Fibroblast of peridontal ligament (primary cell): Measurements from ENCODE around the gene DPYSL4.

Experiments used
- DNase-seq: peaks from one replicate; pipeline ENCODE4 v3.0.0-alpha.2; 2010; ENCODE audit errors: extremely low read depth

DPYSL4 gene

DNA sequence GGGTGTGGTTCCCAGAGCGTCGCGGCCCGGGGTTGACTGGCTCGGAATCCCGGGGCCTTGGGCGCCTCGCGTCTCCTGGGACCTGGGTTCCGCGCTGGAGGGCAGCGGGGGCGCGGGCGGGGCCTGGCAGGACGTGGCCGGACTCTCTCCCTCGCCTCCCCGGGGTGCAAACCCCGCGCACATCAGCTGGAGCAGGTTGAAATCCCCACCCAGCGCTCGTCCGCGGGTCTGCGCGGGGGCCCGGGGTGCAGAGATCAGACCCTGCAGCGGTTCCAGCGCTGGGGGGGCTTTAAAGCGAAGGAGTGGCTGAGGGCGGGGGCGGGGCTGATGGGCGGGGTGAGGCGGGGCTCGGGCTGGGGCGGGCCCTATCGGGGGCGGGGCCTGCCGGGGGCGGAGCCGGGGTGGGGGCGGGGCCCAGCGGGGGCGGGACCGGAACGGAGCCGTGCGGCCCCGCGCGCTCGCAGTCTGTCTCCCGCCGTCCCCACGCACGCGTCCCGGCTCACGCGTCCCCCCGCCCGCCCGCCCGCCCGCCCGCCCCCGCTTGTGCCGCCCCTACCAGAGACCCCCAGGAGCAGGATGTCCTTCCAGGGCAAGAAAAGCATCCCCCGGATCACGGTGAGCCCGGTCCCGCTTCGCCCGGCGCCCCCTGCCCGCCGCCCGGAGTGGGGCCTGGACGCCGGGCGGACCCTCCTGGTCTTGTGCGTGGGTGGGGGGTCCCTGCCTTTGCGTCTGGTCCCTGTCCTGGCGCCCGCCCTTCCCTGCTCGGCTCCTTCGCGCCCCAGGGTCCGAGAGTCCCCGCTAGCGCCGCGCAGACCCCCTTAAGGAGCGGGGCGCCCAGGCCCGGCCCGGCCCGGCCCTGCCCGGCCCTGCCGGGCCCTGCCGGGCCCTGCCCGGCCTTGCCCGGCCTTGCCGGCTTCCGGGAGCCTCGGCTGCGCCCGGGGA, at the start of gene DPYSL4:
Gene DPYSL4, plus strand, starts transcription at position 461 of the 942 bp plus-strand sequence. Its CDS starts 116 bp downstream, at position 577.
- no peak for DNase-seq

DNA sequence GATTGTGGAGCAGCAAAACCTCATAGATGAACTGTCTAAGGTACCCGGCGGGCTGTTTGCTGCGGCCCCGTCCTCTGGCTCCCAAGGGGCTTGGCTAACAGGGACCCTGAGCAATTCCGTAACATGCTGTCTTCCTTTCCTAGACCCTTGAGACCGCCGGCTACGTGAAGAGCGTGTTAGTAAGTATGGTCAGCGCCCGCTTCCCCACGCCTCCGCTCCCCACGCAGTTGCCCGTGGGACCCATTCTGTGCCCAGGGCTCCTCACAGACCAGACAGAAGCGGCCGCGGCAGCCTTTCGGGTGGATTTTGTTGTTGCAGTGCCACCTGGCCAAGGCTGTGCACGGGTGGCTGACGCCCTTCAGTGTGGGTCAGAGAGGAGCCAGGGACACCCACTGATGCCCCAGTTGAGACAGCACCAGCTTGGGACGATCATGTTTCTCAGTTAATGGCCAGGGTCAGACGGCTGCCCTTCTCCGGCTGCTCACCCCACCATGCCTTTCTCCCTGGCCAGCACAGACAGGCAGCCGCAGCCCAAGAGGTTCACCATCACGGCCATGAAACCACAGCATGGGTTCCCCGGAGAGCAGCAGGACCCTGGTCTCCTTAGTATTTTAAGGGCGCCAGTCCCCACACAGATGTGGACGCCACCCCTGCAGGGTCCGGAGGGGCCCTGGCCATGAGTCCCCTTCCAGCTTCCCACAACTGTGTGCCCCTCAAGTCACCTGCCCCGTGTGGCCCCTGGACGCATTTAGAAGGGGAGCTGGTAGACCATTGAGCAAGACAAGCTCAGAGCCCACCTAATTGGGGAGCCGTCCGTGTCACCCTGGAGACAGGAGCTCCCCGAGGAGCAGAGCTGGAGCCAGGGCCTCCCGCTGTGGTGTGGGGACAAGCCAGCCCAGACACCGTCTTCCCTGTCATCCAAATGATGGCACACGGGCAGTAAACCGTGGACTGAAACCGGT, 49.4 kb upstream of the DPYSL4 start:
- no peak for DNase-seq

DNA sequence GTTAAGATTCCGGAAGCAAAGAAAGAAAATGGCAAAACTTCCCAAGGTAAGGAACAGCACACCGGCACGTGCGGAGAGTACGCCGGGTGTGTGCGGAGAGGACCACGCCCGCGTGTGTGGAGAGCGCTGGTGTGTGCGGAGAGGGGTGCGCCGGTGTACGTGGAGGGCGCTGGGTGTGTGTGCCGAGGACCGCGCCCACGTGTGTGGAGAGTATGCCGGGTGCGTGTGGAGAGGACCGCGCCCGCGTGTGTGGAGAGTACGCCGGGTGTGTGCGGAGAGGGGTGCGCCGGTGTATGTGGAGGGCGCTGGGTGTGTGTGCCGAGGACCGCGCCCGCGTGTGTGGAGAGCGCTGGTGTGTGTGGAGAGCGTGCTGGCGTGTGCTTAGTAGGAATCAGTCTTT, 48.6 kb upstream of the DPYSL4 start:
- no peak for DNase-seq

DNA sequence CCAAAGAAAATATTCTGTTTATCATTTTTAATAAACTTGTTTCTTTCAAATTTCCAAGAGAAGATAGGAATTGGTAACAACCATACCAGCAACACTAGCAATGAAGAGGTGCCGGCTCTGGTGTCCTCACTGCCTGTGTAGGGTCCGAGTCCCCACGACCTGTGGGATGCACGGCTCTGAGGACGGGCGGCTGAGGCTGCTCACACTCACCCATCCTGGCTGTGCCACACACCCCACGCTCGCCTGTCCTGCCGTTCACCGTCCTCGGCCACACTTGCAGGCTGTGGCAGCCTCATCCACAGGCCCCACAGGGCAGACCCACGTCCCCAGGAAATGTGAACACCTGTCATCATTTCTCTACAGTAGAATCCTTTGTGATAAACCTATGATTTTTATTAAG, 48.2 kb upstream of the DPYSL4 start:
- DNase-seq: no peak

DNA sequence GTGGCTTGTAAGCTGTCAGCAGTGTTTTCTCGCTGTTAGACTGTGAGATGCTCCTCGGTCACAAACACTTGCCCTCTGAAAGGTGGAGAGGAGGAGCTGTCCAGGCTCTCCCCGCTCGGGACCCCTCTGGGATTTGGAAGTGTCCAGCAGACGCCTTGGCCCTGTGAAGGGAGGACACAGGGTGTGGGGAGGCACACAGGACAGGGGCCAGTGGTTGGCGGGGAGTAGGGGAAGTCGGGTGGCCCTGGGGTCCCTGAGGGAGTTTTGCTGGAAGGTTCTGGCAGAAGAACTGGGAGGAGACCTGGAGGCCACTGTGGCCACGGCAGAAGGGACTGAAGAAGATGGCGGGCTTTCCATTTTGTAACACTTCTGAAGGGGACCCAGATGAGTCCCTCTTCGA, 47.2 kb upstream of the DPYSL4 start:
- DNase-seq: no peak

DNA sequence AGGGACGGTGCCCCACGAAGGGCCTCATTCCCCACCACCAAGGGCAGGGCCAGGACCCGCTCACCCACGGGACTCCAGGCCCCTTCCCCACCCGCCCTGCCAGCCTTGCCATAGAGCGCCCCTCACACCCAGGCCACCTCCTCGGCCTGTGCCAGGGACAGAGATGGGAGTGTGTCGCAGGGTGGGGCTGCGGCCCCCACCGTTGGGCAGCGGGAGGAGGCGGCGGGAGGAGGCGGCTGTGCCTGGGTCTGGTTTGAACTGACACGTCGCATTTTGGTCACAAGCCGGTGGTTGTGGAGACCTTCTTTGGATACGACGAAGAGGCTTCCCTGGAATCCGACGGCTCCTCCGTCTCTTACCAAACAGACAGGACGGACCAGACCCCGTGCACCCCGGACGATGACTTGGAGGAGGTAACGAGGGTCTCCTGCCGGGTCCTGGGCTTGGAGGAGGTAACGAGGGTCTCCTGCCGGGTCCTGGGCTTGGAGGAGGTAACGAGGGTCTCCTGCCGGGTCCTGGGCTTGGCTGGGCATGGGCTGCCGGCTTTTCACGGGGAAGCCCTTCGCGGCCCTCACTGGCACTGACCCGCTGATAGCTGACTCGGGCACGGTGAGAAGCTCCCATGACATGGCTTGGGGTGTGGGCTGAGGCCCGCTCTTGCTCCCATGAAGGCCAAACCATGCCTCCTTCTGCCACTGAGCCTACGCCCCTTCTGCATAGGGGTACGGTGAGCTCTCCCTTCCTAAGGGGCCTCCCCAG, 46.4 kb upstream of the DPYSL4 start:
- DNase-seq: no peak

DNA sequence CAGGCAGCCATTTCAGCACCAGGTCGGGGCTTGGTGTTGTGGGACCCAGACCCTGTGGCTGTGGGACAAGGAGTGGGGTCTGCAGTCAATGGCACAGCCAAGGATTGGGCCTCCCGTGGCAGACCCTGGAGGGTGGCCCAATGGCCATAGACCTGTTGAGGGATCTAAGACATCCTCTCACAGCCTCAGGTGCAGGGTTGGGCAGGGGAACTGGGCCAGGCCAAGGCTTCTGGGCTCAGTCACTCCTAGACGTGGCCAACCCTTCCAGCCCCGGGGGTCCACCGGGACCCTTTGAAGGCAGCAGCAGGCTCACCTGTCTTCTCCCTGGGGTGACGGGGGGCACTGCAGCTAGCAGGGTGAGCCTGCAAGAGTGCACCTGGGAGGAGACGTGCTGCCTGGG, 45.7 kb upstream of the DPYSL4 start:
- DNase-seq: no peak

DNA sequence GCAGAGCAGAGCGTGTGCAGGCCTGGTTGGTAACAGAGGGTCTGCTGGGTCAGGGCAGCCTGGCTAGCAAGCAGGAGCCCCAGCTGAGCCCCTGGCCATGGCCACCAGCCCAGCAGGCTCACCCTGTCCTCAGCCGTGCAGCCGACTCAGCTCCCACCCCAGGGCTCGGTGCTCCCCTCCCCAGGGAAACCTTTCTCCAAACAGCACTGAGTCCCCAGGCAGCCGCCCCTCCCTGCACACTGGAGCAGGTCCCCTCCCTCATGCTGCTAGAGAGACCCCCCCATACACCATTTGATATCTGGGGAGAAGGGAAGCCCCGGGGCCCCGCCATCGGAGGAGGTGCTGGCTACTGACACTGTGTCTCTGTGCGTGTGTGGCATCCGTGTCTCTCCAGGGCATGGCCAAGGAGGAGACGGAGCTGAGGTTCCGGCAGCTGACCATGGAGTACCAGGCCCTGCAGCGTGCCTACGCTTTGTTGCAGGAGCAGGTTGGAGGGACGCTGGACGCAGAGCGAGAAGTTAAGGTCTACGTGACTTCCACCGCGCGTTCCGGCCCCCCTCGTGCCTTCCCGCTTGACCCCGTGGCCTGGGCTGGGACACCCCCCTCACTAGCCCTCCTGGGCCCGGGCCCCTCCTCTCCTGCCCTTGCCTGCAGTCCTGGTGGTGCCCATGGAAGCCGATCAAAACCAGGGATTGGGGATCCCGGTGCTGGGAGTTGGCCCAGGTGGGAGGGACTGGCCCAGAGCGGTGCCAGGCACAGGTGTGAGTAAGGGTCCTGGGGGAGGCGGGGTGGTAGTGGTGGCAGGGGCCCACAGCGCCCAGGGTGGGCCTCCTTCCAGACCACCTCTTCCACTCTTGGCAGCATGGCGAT, 45.0 kb upstream of the DPYSL4 start:
- DNase-seq: no peak

DNA sequence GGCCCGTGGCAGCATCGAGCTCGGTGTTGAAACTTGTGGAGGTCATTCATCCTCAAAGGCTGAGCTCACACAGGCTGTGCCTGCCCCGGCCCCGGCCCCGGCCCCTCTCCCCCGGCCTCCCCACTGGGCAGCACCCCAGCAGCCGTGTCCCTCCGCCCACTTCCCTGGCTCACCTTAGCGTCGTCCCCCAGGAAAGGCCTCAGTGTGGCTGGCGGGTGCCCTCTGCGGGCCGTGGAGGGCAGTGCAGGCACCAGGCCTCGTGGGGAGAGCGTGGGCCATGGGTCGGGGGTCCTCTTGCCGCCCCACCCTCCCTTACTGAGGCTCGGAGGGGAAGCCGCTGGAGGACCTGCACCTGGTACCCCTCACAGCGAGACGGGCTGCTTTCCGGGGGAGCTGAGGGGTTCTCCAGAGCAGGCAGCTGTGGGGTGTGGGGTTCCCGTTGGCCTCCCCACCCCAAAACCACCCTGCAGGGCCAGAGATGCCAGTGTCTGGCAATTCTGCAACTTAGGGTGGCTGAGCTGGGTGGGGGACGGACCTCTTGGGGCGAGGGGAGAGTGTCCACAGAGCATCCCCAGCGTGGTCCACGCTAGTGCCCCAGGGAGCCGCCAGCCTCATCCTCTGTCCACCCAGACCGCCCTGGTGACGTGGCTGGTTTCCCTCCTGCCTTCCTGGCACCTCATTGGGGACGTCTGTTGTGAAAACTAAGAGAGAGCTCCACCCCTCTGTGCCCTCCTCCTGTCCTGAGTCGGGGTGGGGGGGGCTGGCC, 44.2 kb upstream of the DPYSL4 start:
- no peak for DNase-seq

DNA sequence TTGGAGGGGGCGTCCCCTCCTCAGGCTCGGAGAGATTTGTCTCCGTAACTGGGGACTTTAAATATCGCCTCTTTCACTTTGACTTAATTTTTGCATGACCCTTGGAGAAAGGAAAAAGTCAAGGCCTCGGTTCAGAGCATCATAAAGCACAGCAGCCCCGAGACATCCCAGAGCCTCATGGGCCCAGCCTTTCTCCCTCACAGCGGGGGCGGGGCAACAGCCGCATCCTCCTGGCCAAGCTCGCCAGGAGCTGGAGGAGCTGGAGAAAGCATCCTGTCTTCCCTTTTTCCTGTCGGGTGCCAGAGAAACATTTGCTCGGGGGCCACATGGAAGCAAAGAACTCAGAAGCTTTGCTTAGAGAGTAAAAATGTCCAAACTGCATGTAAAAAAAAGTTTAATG, 43.6 kb upstream of the DPYSL4 start:
- no peak for DNase-seq

DNA sequence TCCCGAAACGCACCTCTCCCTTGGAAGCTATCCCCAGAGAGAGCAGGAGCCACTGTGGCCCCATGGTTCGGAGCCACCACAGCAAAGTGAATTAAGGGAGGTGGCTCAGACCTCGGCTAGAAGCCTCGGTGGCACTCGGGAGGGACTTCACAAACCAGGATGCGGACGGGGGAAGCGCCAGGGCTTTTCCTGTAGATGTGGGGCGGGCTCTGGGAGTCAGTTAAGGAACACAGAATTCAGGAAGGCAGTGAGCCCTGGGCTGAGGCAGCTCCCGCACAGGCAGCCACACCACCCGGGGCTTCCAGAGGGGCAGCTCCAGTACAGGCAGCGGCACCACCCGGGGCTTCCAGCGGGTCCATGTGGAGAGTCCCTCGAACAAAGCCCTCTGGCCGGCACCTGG, 42.7 kb upstream of the DPYSL4 start:
- DNase-seq: no peak

DNA sequence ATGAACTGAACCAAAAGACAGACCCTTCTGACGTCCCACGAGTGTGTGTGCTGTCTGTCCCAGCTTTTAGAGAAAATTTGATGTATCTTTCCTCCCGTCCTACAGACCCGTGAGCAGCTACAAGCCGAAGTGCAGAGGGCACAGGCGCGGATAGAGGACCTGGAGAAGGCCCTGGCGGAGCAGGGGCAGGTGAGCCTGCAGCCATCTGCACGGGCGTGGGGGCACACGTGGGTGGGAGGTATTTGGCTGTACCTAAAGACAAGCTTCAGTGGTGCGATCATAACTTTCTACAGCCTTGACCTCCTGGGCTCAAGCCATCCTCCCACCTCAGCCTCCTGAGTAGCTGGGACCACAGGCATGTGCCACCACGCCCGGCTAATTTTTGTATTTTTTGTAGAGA, 41.7 kb upstream of the DPYSL4 start:
- no peak for DNase-seq

DNA sequence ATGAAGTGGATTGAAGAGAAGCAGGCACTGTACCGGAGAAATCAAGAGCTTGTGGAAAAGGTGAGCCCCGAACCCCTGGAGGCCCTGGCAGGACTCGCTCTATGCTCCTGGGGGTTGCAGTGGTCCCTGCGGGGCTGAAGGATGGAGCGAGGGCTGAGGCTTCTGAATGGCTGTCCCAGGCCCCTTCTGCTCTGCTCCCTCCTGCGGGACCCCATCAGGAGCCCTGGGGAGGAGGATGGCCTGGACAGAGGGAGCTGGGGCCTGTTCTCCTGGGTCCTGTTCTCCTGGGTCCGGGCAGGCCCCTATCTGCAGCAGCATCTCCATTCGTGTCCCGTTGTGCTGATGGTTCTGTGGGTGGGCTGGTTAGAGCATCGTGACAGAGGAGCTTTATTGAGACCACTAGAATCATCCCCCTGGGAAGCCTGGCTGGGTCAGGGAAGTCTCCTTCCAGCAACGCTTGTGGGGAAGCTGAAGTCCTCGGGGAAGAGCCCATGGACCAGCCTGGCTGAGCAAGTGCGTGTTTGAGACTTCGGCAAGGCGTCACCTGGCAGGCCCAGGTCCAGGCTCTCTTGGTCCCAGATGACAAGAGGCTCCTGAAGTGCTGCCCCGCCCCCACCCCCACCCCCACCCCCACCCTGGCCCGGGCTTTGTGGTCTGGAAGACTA, 41.1 kb upstream of the DPYSL4 start:
- no peak for DNase-seq

DNA sequence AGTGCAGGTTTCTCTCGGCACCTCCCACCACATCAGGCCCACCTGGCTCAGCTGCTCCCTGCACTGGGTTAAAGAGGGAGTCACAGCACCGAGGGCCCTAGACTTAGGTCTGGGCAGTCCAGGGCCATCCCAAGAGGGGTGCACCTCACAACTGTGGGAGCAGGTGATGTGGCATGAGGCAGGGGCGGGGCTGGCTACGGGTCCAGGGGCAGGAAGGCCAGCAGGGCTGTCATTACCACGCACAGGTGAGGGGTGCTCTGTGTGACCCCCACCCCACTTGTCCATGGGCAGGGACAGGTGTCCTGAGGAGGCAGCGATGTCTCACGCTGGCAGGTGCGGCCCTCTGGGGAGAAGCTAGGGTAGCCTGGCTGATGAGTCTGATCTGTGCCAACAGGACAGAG, 40.5 kb upstream of the DPYSL4 start:
- no peak for DNase-seq

DNA sequence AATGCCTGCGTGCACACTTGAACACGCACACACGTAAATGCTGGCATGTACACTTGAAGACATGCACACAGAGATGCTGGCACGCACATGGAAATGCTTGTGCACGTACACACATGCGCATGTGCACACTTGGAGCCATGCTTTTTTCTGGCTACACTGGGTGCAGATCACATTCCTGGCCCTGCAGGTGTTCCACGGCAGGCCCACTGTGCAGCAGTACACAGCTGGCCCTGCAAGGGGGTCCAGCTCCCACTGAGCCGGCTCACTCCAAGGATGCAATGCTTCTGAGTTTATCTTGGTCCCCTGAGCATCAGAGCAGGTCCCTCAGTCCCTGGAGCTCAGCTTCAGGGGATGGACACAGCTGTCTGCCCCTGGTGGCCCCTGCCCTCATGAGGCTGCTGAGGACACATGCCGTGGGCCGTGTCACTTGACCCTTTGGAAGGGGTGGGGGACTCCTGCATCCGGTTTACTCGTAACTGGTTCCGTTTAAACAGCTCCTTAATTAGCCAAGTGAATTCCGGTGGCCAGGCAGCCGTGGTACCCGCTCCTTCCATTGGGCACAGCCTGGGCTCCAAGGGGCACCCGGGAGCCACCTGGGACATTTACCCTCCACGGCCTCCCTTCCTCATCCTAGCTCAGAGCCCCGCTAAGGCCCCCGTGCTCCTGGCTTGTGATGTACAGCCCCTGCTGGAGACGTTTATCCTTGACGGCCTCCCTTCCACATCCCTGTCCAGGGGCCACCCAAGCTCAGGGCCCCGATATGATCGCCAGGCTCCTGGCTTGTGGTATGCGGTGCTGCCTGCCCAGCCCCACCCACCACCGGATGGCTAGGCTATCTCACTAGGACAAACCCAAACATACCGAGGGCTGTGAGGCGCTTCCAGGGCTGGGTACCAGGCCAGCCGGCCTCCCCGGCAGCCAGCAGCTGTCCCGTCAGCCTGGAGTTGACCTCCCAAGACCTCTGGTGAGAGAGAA, 39.5 kb upstream of the DPYSL4 start:
- DNase-seq: no peak

DNA sequence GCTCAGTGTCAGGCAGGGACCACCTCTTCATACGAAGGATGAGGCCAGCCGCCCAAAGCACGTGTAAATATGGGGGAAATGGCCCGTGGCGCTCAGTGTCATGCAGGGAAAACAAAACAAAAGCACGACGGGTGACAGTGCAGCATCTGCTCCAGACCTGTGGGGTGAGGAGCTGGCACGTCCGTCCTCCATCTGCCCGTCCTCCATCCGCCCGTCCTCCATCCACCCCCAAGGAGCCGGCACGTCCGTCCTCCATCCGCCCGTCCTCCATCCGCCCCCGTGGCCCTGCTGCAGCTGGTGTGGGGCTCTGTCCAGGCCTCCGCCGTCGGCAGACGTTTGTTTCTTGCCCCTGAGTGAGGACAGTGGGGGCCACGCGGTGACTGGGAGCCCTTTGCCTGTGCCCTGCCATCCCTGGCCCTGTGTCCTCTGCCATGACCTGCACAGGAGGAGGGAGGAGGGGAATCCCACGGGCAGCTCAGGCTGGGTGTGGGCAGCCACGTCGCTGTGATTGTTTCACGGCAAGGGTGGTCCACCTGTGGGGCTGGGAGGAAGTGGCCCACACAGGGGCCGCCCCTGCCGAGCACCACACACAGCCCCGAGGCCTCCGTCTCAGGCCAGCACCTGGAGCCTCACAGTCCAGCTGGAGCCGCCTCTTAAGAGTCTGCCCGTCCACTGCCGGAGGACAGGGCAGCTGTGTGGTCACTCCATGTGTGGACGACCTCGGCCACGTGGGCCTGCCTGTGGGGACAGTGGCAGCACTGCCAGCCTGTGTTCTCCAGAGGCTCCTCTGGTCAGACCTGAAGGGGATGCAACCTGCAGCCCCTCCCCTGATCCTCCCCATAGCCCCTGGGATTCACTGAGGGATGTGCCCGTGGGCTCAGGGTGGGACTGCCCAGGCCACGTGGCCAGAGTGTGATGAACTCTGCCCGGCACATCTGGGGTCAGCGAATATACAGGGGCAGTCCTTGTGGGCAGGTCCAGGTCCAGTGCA, 38.2 kb upstream of the DPYSL4 start:
- no peak for DNase-seq

DNA sequence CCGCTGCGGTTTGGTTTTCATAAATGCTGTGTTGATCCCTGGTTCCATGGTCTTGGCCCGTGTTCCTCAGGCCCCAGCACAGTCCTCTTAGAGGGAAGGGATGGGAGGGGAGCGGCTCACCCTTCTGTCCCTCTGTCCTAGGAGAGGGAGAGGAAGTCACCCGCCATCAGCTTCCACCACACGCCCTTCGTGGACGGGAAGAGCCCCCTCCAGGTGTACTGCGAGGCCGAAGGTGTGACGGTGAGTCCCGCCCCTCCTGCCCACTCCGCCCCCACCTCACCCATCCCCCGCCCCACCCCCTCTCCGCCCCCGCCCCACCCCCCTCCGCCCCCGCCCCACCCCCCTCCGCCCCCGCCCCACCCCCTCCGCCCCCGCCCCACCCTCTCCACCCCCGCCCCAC, 37.5 kb upstream of the DPYSL4 start:
- no peak for DNase-seq
